Peyer's patch (tissue), 4 donors: ENCODE data around the gene TSSC4. TPM values are rescaled to one million over a fixed set of nuclear protein-coding genes. Genes with fewer than 3 reads are reported as not detected.

Experiments used
- DNase-seq, 3 donors: peaks; one replicate each; pipeline ENCODE4 v3.0.0-alpha.2; 2017 to 2019
- H3K27ac ChIP-seq, 4 donors: fragments of 200-600 bp; sonication (generic); one replicate each; pipeline ENCODE4 v1.5.1; 2016 to 2019
- H3K27me3 ChIP-seq, 2 donors: fragments of 200-600 bp; sonication (generic); one replicate each; pipeline ENCODE4 v1.5.1; 2019
- H3K36me3 ChIP-seq, 3 donors: fragments of 200-600 bp; sonication (generic); one replicate each; pipeline ENCODE4 v1.5.1; 2016 to 2019
- H3K4me1 ChIP-seq, 4 donors: fragments of 200-600 bp; sonication (generic); one replicate each; pipeline ENCODE4 v1.5.1; 2016 to 2019
- H3K4me3 ChIP-seq, 4 donors: fragments of 200-600 bp; sonication (generic); 1 replicate in 3 of 4; 2 replicates in 1 of 4; pipeline ENCODE4 v1.5.1; 2016 to 2019; ENCODE audit warnings: mild to moderate bottlenecking in 1 of 4
- H3K9me3 ChIP-seq, 4 donors: fragments of 200-600 bp; sonication (generic); one replicate each; pipeline ENCODE4 v1.5.1; 2016 to 2019; ENCODE audit warnings: mild to moderate bottlenecking in 1 of 4
- CTCF ChIP-seq, 6 experiments: fragments of 450-650 bp in 4 of 6; fragments of 200-600 bp in 2 of 6; sonication (generic) in 1 of 6; IDR thresholded peaks; one replicate each; pipeline ENCODE4 v1.5.1; 2017 to 2019; ENCODE audit warnings: antibody characterized with exemption in 6 of 6, mild to moderate bottlenecking in 3 of 6, moderate library complexity in 1 of 6
- POLR2A ChIP-seq, 2 donors: fragments of 450-650 bp; IDR thresholded peaks; one replicate each; pipeline ENCODE4 v1.5.1; 2017; ENCODE audit warnings: antibody characterized with exemption in 2 of 2, mild to moderate bottlenecking in 2 of 2, moderate library complexity in 2 of 2
- total RNA-seq, 4 donors: library from RNA; depleted of rRNA; stranded (reverse); fragments of >200 nt; gene quantifications; one replicate each; pipeline ENCODE4 v1.1.0, GENCODE V29; 2016

TSSC4 gene
- total RNA-seq, 4 donors from 2014 or later: 16.5 to 40.2 (median 34.1) TPM

GRCh38 chr11:2415171-2415570 lies 14.6 kb downstream of the TSSC4 start:
- Histone ChIP-seq H3K27ac (no peak overlapping the region), H3K27me3 (no peaks in the 10 kb centered on the region), H3K36me3 (no peaks in the 10 kb centered on the region), H3K4me3 (no peak overlapping the region), H3K4me1 (peaks cover 0 to 4% (median under 1%) of the 10 kb centered on the region in 4 donors), H3K9me3 (no peaks in the 10 kb centered on the region)
- no peak for DNase-seq
- TF ChIP-seq CTCF (IDR thresholded peaks at IDR 0.05) (no peak), POLR2A (IDR thresholded peaks at IDR 0.05) (no peak)

GRCh38 chr11:2415601-2416380 lies 15.2 kb downstream of the TSSC4 start:
- H3K4me3 ChIP-seq: no peak overlapping the region
- no peaks in the 10 kb centered on the region for H3K9me3 ChIP-seq
- no peaks in the 10 kb centered on the region for H3K36me3 ChIP-seq
- H3K27ac ChIP-seq: no peak overlapping the region
- H3K4me1 ChIP-seq: peaks cover 4 to 10% (median 6%) of the 10 kb centered on the region in 4 donors
- no peaks in the 10 kb centered on the region for H3K27me3 ChIP-seq
- no peak for DNase-seq
- TF ChIP-seq POLR2A (IDR thresholded peaks at IDR 0.05) (no peak), CTCF (IDR thresholded peaks at IDR 0.05) (no peak)

GRCh38 chr11:2416765-2417164 lies 16.2 kb downstream of the TSSC4 start:
- Histone ChIP-seq H3K27me3 (no peaks in the 10 kb centered on the region), H3K4me1 (peaks cover 4 to 13% (median 7%) of the 10 kb centered on the region in 4 donors), H3K4me3 (no peak overlapping the region), H3K27ac (no peak overlapping the region), H3K36me3 (no peaks in the 10 kb centered on the region), H3K9me3 (no peaks in the 10 kb centered on the region)
- no peak for DNase-seq
- TF ChIP-seq POLR2A (IDR thresholded peaks at IDR 0.05): no peak
- no peak for TF ChIP-seq CTCF (IDR thresholded peaks at IDR 0.05)

GRCh38 chr11:2417856-2418692 lies 17.5 kb downstream of the TSSC4 start:
- no peaks in the 10 kb centered on the region for H3K27me3 ChIP-seq
- no peak overlapping the region for H3K4me3 ChIP-seq
- H3K36me3 ChIP-seq: no peaks in the 10 kb centered on the region
- no peak overlapping the region for H3K27ac ChIP-seq
- H3K4me1 ChIP-seq: peaks cover 4 to 13% (median 7%) of the 10 kb centered on the region in 4 donors
- TF ChIP-seq POLR2A (IDR thresholded peaks at IDR 0.05) (no peak), CTCF (IDR thresholded peaks at IDR 0.05) (no peak)
- no peaks in the 10 kb centered on the region for H3K9me3 ChIP-seq
- DNase-seq: no peak

GRCh38 chr11:2418693-2419360 lies 18.3 kb downstream of the TSSC4 start:
- no peak for DNase-seq
- Histone ChIP-seq H3K36me3 (no peaks in the 10 kb centered on the region), H3K27ac (no peak overlapping the region), H3K9me3 (no peaks in the 10 kb centered on the region), H3K4me3 (no peak overlapping the region), H3K4me1 (peaks cover 4 to 13% (median 7%) of the 10 kb centered on the region in 4 donors), H3K27me3 (no peaks in the 10 kb centered on the region)
- TF ChIP-seq POLR2A (IDR thresholded peaks at IDR 0.05) (no peak), CTCF (IDR thresholded peaks at IDR 0.05) (peak in 1 of 6 experiments; percentile 9)
